ENCODE data around the gene BCAS1.
A peak's percentile ranks its signal among the peaks of the same experiment; 100 is the strongest.

BCAS1 gene

DNA sequence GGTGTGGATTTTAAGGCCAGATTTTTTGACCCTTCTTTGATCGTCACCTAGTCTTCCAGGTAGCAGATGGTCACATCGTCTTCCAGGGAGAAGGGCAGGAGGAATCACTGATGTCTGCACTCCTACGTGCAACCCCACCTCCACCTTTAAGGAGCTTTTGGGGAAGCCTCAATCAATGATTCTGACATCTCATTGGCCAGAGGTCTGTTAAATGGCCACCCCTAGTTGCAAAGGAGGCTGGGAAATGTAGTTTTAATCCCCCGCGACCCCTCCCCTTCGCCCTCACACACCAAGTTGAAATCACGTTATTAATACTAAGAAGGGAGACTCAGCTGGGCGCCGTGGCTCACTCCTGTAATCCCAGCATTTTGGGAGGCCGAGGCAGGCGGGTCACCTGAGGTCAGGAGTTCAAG is 151.4 kb downstream of the BCAS1 start:
- no peak for DNase-seq (ENCODE audit: low read depth)
- no peak for TF ChIP-seq CTCF (IDR thresholded peaks at IDR 0.05; ENCODE audit: low read depth, low read length, missing control alignments)
- no peak overlapping the region for H3K4me3 ChIP-seq (ENCODE audit: low read depth, low read length)

DNA sequence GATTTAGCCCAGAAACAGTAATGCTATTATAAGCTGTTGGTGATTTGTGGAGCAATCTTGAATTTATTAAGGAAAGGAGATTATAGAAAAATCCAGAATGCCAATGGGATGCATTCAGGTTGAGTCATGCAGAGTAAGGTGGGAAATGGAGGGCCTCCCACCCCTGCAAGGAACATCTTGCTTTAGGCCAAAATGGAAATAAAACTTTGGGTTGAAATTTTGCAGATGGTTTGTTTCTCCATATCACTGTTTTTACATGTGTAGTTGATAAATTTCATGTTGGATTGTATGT is 152.4 kb downstream of the BCAS1 start:
- H3K4me3 ChIP-seq (ENCODE audit: low read depth, low read length): no peak overlapping the region
- no peak for TF ChIP-seq CTCF (IDR thresholded peaks at IDR 0.05; ENCODE audit: low read depth, low read length, missing control alignments)
- no peak for DNase-seq (ENCODE audit: low read depth)

GRCh38 chr20:53917145-53918019 is 153.0 kb downstream of the BCAS1 start:
- no peak overlapping the region for H3K4me3 ChIP-seq (ENCODE audit: low read depth, low read length)
- DNase-seq (ENCODE audit: low read depth): peak; percentile 85
- TF ChIP-seq CTCF (IDR thresholded peaks at IDR 0.05; ENCODE audit: low read depth, low read length, missing control alignments): no peak

- no peak overlapping the region for H3K4me3 ChIP-seq (ENCODE audit: low read depth, low read length)
- no peak for TF ChIP-seq CTCF (IDR thresholded peaks at IDR 0.05; ENCODE audit: low read depth, low read length, missing control alignments)
- no peak for DNase-seq (ENCODE audit: low read depth)
Measured at GRCh38 chr20:53916173-53916512, 154.3 kb downstream of the BCAS1 start.

GRCh38 chr20:53915446-53916172 is 154.8 kb downstream of the BCAS1 start:
- TF ChIP-seq CTCF (IDR thresholded peaks at IDR 0.05; ENCODE audit: low read depth, low read length, missing control alignments): peak; percentile 71
- H3K4me3 ChIP-seq (ENCODE audit: low read depth, low read length): peak overlapping the region; percentile 63

GRCh38 chr20:53914781-53915445 is 155.5 kb downstream of the BCAS1 start:
- DNase-seq (ENCODE audit: low read depth): no peak
- peak overlapping the region; percentile 63 for H3K4me3 ChIP-seq (ENCODE audit: low read depth, low read length)
- TF ChIP-seq CTCF (IDR thresholded peaks at IDR 0.05; ENCODE audit: low read depth, low read length, missing control alignments): no peak

More at GRCh38 chr20:53915446-53916172, 154.8 kb downstream of the BCAS1 start:
- DNase-seq (ENCODE audit: low read depth): peak; percentile 70
